Thoracic aorta (tissue), 2 donors: ENCODE measurements around the gene TMPRSS11A. TPM values are rescaled to one million over a fixed set of nuclear protein-coding genes. Genes with fewer than 3 reads are reported as not detected.

Source experiments
- ATAC-seq: fragments of 150-250 bp; one replicate; pipeline ENCODE4 v1.8.0; 2017; ENCODE audit warnings: low read depth; ENCODE audit not compliant: insufficient number of reproducible peaks, low FRiP score
- DNase-seq: peaks from one replicate; pipeline ENCODE4 v3.0.0-alpha.2; 2020; ENCODE audit warnings: low spot score
- H3K27ac ChIP-seq, 2 donors: fragments of 200-600 bp; sonication (generic); 1 replicate in 1 of 2; 2 replicates in 1 of 2; pipeline ENCODE4 v1.5.1; 2016; ENCODE audit warnings: mild to moderate bottlenecking in 2 of 2, moderate library complexity in 2 of 2
- H3K27me3 ChIP-seq: fragments of 200-600 bp; sonication (generic); replicated peaks from 2 replicates; pipeline ENCODE4 v1.6.0; 2016; ENCODE audit warnings: mild to moderate bottlenecking; ENCODE audit not compliant: insufficient read depth
- H3K36me3 ChIP-seq: fragments of 200-600 bp; sonication (generic); one replicate; pipeline ENCODE4 v1.5.1; 2016
- H3K4me1 ChIP-seq, 2 donors: fragments of 200-600 bp; sonication (generic); 1 replicate in 1 of 2; 2 replicates in 1 of 2; pipeline versions ENCODE4 v1.5.1 to v1.6.0; 2016; ENCODE audit warnings: low read depth in 2 of 2, mild to moderate bottlenecking in 1 of 2; ENCODE audit not compliant: control insufficient read depth in 1 of 2
- H3K4me3 ChIP-seq: fragments of 200-600 bp; sonication (generic); 2 replicates; pipeline ENCODE4 v1.5.1; 2016; ENCODE audit warnings: mild to moderate bottlenecking
- H3K9me3 ChIP-seq: fragments of 200-600 bp; sonication (generic); 2 replicates; pipeline ENCODE4 v1.5.1; 2016
- CTCF ChIP-seq: fragments of 200-600 bp; sonication (generic); IDR thresholded peaks from one replicate; pipeline ENCODE4 v1.5.1; 2019; ENCODE audit warnings: antibody characterized with exemption
- total RNA-seq, 2 donors: library from RNA; depleted of rRNA; stranded (reverse); fragments of >200 nt; gene quantifications; one replicate each; pipeline versions ENCODE4 v1.1.0 to v1.2.3, GENCODE V29; 2016

Gene TMPRSS11A
- total RNA-seq, 2 donors from 2014 or later: not detected

DNA sequence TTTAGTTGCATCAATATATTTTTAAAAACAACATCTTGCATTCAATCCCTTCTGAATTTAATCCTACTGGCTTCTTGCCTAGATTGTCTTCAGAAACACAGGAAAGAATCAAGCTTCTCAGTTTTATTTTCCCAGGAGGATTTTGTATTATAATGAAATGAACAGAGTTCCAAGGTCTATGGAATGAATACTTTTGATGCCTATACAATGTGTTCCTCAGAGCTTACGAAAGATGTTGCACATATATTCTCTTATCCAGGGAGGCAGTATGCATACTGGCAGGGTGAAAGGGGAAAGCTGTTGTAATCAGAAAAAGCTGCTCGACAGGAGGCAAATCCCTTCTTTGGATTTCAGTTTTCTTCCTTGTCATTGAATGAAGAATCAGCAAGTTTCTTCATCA lies 88.3 kb downstream of the TMPRSS11A start:
- no peak for TF ChIP-seq CTCF
- H3K4me3 ChIP-seq: no peak overlapping the region
- H3K27me3 ChIP-seq: no peaks in the 10 kb centered on the region
- H3K27ac ChIP-seq: no peak overlapping the region
- no peak for ATAC-seq
- H3K4me1 ChIP-seq: no peaks in the 10 kb centered on the region
- no peaks in the 10 kb centered on the region for H3K9me3 ChIP-seq
- no peaks in the 10 kb centered on the region for H3K36me3 ChIP-seq
- no peak for DNase-seq

DNA sequence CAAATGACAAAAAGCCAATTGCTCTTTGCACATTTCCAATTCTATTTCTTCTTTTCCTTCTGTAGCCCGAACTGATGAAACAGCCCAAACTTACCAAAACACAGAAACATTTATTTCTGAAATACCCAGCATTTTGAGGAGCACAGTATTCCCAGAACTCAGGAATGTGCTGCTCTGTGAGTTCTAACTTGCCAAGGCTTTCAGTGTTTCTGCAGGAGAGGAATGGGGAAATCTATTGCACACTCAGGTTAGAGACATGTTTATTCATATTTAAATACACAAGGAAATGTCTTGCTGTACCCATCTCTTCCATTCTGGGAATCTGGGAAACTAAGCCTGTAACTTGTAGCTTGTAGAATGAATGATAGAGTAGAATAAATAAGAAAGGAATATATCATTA lies 90.2 kb downstream of the TMPRSS11A start:
- Histone ChIP-seq H3K9me3 (no peaks in the 10 kb centered on the region), H3K27ac (no peak overlapping the region), H3K27me3 (no peaks in the 10 kb centered on the region), H3K36me3 (no peaks in the 10 kb centered on the region), H3K4me3 (no peak overlapping the region), H3K4me1 (no peaks in the 10 kb centered on the region)
- TF ChIP-seq CTCF: no peak
- DNase-seq (no peak), ATAC-seq (no peak)

- Histone ChIP-seq H3K27ac (no peak overlapping the region), H3K4me1 (no peaks in the 10 kb centered on the region), H3K4me3 (no peak overlapping the region), H3K9me3 (no peaks in the 10 kb centered on the region), H3K36me3 (no peaks in the 10 kb centered on the region), H3K27me3 (no peaks in the 10 kb centered on the region)
- DNase-seq: no peak
- ATAC-seq: no peak
- TF ChIP-seq CTCF: no peak
These were observed 91.4 kb downstream of the TMPRSS11A start for GRCh38 chr4:67871867-67872266.

DNA sequence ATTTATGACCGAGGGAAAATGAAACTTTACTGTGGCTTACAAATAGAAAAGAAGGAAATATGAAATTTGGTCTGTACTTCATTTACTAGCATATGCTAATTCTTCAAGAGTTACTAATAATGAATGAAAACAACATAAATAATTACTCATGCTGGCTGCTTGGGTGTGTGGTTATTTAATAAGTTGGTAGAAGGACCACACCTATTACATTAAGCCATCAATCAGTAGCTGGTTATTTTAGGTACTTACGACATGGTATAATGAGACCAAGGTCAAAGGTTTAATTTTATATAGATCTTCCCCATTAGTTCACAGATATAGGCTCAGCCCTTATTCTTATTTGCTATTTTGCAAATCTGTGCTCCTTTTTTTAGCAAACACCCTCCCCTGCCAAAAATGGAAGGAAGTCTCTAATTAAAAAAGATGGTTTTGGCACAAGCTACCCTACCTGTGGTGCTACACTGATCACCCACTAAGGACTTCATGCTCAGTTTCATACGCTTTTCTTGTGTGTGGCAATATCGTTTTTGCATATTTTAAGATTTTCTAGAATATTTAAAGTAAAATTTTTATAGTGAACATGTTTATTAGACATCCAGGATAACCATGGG lies 93.6 kb downstream of the TMPRSS11A start:
- Histone ChIP-seq H3K4me1 (no peaks in the 10 kb centered on the region), H3K36me3 (no peaks in the 10 kb centered on the region), H3K27ac (no peak overlapping the region), H3K27me3 (no peaks in the 10 kb centered on the region), H3K9me3 (no peaks in the 10 kb centered on the region), H3K4me3 (no peak overlapping the region)
- DNase-seq (no peak), ATAC-seq (no peak)
- no peak for TF ChIP-seq CTCF

DNA sequence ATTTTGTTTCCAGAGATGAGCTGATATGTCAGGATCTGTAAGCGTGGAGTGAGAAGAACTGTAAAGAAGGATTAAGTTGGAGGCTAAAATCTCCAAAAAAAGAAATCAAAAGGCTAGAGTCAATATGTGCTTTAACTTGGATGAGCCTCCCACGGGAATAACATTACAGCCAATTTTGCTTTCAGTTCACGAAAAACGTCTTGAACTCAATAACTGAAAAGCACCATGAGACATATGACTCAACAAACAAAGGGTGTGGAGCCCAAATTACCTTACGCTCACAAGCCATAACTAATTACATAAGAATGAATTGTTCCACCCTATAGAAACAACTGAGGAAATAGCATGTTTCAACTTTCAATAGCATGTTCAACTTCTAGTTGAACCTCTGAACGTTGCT lies 101.8 kb downstream of the TMPRSS11A start:
- Histone ChIP-seq H3K36me3 (no peaks in the 10 kb centered on the region), H3K9me3 (no peaks in the 10 kb centered on the region), H3K27ac (no peak overlapping the region), H3K4me1 (no peaks in the 10 kb centered on the region), H3K4me3 (no peak overlapping the region), H3K27me3 (no peaks in the 10 kb centered on the region)
- ATAC-seq (no peak), DNase-seq (no peak)
- no peak for TF ChIP-seq CTCF

Other genes with a start within 250 kb of the TMPRSS11A start
- gene GNRHR, start 209.1 kb downstream of the TMPRSS11A start, total RNA-seq: not detected
- not detected for gene TMPRSS11D, start 79.5 kb downstream of the TMPRSS11A start, total RNA-seq
- gene TMPRSS11F, start 166.4 kb upstream of the TMPRSS11A start, total RNA-seq: under 1 TPM in 1 of 2 donors, not detected in 1; 0.28 TPM